Osteoblast (primary cell): ENCODE measurements around the gene DRAXIN. TPM values are rescaled to one million over a fixed set of nuclear protein-coding genes. Genes with fewer than 3 reads are reported as not detected.

Source experiments
- DNase-seq: peaks from one replicate; pipeline ENCODE4 v3.0.0; 2011; ENCODE audit warnings: low spot score, mixed read lengths; ENCODE audit not compliant: insufficient read length; ENCODE audit errors: missing footprints
- H2AFZ ChIP-seq: 2 replicates; pipeline ENCODE4 v1.6.0; 2011; ENCODE audit warnings: mild to moderate bottlenecking, low read length
- H3K27ac ChIP-seq: 2 replicates; pipeline ENCODE4 v1.5.1; 2011; ENCODE audit warnings: mild to moderate bottlenecking, low read depth, low read length, moderate library complexity
- H3K27me3 ChIP-seq: 2 replicates; pipeline ENCODE4 v1.6.0; 2012; ENCODE audit warnings: mild to moderate bottlenecking, control low read depth, inconsistent platforms, low read length, moderate library complexity; ENCODE audit not compliant: insufficient read depth
- H3K36me3 ChIP-seq: 2 replicates; pipeline ENCODE4 v1.5.1; 2011; ENCODE audit warnings: mild to moderate bottlenecking, low read length, control low read depth, moderate library complexity; ENCODE audit not compliant: insufficient read depth
- H3K4me1 ChIP-seq: 2 replicates; pipeline ENCODE4 v1.5.1; 2011; ENCODE audit warnings: mild to moderate bottlenecking, low read length, control low read depth, moderate library complexity; ENCODE audit not compliant: insufficient read depth
- H3K4me2 ChIP-seq: 2 replicates; pipeline ENCODE4 v1.6.0; 2011; ENCODE audit warnings: mild to moderate bottlenecking, low read length; ENCODE audit not compliant: insufficient read depth
- H3K4me3 ChIP-seq: fragments of 200-600 bp; sonication (generic); 3 replicates; pipeline ENCODE4 v1.5.1; 2012; ENCODE audit warnings: mild to moderate bottlenecking, low read length, inconsistent platforms; ENCODE audit not compliant: insufficient read depth
- H3K79me2 ChIP-seq: 2 replicates; pipeline ENCODE4 v1.6.0; 2012; ENCODE audit warnings: mild to moderate bottlenecking, low read length, control low read depth, inconsistent platforms; ENCODE audit not compliant: insufficient read depth
- H3K9me3 ChIP-seq: 2 replicates; pipeline ENCODE4 v1.5.1; 2011; ENCODE audit warnings: low read depth, low read length, control low read depth
- H4K20me1 ChIP-seq: 2 replicates; pipeline ENCODE4 v1.6.0; 2012; ENCODE audit warnings: mild to moderate bottlenecking, low read length, control low read depth; ENCODE audit not compliant: insufficient read depth
- total RNA-seq: library from RNA; depleted of rRNA; stranded (reverse); fragments of >200 nt; gene quantifications from 2 replicates; pipeline ENCODE4 v1.2.3, GENCODE V29; 2012
- TF ChIP-seq, protein P1 (sequence below): IDR thresholded peaks from 2 replicates; pipeline ENCODE4 v1.5.1; 2011; ENCODE audit warnings: mild to moderate bottlenecking, low read depth, low read length, moderate library complexity; ENCODE audit errors: extremely low read depth

DRAXIN gene
- total RNA-seq, 1 donor = under 0.01 TPM

DNA sequence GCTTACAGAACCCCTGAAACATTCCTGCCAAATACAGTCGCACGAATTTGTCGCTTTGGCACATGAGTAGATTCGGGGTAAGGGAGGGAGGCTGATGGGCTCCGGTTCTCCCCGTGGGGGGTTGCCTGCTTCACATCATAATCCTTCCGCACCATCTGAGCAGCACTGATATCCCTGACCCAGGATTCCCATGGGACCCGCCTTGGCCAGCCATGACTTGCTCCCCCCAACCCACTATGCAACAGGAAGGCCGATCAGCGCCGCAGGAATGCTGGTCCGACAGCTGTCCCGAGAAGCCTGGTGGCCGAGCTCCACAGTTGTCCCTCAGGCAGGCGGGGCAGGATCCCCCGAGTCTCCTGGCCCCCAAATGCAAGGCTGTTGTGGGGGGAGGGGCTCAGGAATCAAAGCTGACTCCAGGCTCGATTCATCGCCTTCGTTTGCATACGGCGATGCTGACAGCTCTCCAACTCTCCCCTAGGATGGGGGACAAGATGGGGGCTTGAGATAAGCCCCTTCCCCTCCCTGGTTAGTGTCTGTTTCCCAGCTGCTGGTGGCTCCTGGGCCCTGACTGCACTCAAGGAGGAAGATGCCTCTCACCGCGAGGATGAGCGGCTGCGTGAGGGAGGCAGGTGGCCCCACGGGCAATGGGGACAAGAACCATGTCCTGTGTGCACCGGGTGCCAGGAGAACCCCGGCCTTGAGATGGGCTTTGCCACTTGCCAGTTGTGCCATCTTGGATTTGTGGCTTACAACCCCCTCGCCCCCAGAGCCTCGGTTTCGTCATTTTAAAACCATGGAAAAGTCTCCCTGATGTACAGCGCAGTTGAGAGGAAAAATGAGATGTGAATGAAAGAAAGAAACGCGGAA is 9.3 kb downstream of the DRAXIN start:
- H3K4me1 ChIP-seq = no peaks in the 10 kb centered on the region
- H3K4me2 ChIP-seq = no peak overlapping the region
- TF ChIP-seq, protein P1, sequence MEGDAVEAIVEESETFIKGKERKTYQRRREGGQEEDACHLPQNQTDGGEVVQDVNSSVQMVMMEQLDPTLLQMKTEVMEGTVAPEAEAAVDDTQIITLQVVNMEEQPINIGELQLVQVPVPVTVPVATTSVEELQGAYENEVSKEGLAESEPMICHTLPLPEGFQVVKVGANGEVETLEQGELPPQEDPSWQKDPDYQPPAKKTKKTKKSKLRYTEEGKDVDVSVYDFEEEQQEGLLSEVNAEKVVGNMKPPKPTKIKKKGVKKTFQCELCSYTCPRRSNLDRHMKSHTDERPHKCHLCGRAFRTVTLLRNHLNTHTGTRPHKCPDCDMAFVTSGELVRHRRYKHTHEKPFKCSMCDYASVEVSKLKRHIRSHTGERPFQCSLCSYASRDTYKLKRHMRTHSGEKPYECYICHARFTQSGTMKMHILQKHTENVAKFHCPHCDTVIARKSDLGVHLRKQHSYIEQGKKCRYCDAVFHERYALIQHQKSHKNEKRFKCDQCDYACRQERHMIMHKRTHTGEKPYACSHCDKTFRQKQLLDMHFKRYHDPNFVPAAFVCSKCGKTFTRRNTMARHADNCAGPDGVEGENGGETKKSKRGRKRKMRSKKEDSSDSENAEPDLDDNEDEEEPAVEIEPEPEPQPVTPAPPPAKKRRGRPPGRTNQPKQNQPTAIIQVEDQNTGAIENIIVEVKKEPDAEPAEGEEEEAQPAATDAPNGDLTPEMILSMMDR = no peak
- H4K20me1 ChIP-seq = no peaks in the 10 kb centered on the region
- H3K27me3 ChIP-seq = peaks cover 65% of the 10 kb centered on the region
- no peaks in the 10 kb centered on the region for H3K9me3 ChIP-seq
- H3K27ac ChIP-seq = no peak overlapping the region
- no peaks in the 10 kb centered on the region for H3K36me3 ChIP-seq
- no peak overlapping the region for H2AFZ ChIP-seq
- H3K4me3 ChIP-seq = no peak overlapping the region
- no peaks in the 10 kb centered on the region for H3K79me2 ChIP-seq
- DNase-seq = peak; percentile 77

DNA sequence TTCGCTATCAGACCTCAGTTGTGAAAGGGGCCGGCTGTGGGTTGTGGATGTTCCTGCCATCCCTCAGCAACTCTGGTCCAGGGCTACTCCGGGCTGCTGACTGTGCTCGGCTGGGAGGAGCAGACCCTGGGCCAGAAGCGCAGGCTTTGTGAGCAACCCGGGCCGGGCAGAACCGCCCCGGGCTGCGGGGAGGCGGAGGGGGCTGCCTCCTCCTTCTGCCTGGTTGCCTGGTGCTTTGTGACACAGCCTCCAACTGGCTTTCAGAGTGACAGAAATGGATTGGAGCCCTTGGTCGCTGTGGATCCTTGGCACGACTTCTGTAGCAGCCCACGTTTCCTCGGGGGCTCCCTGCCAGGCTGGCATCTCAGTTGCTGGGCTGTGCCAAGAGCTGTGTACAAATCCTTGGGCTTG is 10.0 kb downstream of the DRAXIN start:
- Histone ChIP-seq H3K79me2 (no peaks in the 10 kb centered on the region), H3K9me3 (no peaks in the 10 kb centered on the region), H2AFZ (no peak overlapping the region), H3K4me3 (no peak overlapping the region), H3K27ac (no peak overlapping the region), H3K4me2 (no peak overlapping the region), H4K20me1 (no peaks in the 10 kb centered on the region), H3K4me1 (no peaks in the 10 kb centered on the region), H3K36me3 (no peaks in the 10 kb centered on the region), H3K27me3 (peaks cover 68% of the 10 kb centered on the region)
- DNase-seq = peak; percentile 47
- TF ChIP-seq, protein P1 = no peak

DNA sequence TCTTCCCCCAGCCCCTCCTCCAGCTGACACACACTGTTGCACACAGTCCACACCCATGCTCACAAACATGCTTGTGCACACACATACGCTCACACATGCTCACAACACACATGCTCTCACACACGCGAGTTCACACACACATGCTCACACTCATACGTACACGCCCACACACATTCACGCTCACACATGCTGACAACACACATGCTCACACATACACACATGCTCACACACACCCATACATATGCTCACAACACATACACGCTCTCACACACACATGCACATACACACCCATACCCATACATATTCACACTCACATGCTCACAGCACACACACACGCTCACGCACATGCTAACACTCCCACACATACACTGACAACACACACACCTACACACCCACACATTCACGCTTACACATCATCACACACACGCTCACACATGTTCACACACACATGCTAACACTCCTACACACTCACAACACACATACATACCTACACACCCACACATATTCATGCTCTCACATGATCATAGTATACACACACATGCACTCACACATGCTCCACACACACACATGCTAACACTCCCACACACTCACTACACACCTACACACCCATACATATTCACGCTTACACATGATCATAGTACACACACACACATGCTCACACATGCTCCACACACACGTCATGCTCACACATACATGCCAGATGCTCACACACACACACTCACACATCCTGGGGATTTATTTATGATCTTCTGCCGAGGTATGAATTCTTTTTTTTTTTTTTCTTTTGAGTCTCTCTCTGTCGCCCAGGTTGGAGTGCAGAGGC is 10.7 kb downstream of the DRAXIN start:
- Histone ChIP-seq H2AFZ (no peak overlapping the region), H3K9me3 (no peaks in the 10 kb centered on the region), H3K36me3 (no peaks in the 10 kb centered on the region), H3K27me3 (peaks cover 65% of the 10 kb centered on the region), H3K4me2 (no peak overlapping the region), H3K4me3 (no peak overlapping the region), H4K20me1 (no peaks in the 10 kb centered on the region), H3K27ac (no peak overlapping the region), H3K79me2 (no peaks in the 10 kb centered on the region), H3K4me1 (no peaks in the 10 kb centered on the region)
- TF ChIP-seq, protein P1 = no peak
- peak; percentile 8 for DNase-seq
